ENCODE data around the gene UCP3.

UCP3 gene

DNA sequence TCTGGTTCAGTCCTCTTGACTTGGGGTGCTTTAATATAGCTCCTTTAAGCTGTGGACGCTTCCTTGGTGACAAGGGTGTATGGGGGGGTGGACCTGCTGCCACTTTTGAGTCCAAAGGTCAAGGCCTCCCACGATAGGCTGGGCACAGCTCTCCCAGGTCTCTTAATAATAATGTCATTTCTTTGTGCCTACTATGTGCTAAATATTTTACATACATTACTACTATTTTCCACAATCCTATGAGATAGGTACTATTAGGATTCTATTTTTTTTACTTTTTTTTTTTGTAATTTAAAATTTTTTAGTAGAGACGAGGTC, 304 bp upstream of the UCP3 start:
- H3K79me1 ChIP-seq (ENCODE audit: low read length): no peaks in the 10 kb centered on the region
- no peaks in the 10 kb centered on the region for H3K79me2 ChIP-seq (ENCODE audit: control insufficient read depth, insufficient read depth, low read length, poor library complexity)
- no peak overlapping the region for H4K91ac ChIP-seq (ENCODE audit: low read depth, low read length)
- no peaks in the 10 kb centered on the region for H3K4me1 ChIP-seq (ENCODE audit: control insufficient read depth in 1 of 2, insufficient read depth in 2 of 2, low read length in 2 of 2)
- H2BK120ac ChIP-seq (ENCODE audit: insufficient read depth, low read length, poor library complexity): no peak overlapping the region
- H3K9me3 ChIP-seq (ENCODE audit: insufficient read depth, low read depth, low read length): no peaks in the 10 kb centered on the region
- H3K27ac ChIP-seq (ENCODE audit: low read depth, low read length): no peak overlapping the region
- no peak overlapping the region for H4K12ac ChIP-seq (ENCODE audit: low read depth, low read length)
- H3K4me3 ChIP-seq (ENCODE audit: low read depth, low read length): no peak overlapping the region
- H3K18ac ChIP-seq (ENCODE audit: low read length): no peak overlapping the region
- H3K4me2 ChIP-seq (ENCODE audit: low read length): no peak overlapping the region
- no peak for DNase-seq
- H2BK12ac ChIP-seq (ENCODE audit: low read length): no peak overlapping the region
- H3K9ac ChIP-seq (ENCODE audit: low read length): no peak overlapping the region
- no peak overlapping the region for H3K4ac ChIP-seq (ENCODE audit: low read depth, low read length)
- H2AFZ ChIP-seq (ENCODE audit: insufficient read depth, low read length, poor library complexity): no peak overlapping the region
- no peaks in the 10 kb centered on the region for H3K36me3 ChIP-seq (ENCODE audit: control insufficient read depth in 1 of 2, insufficient read depth in 2 of 2, low read length in 2 of 2)
- H2AK5ac ChIP-seq (ENCODE audit: low read length): no peak overlapping the region
- no CpG with 5 or more reads among the region's 3 CpGs for WGBS (ENCODE audit: extremely low coverage, insufficient coverage, insufficient read length)
- H3K27me3 ChIP-seq (ENCODE audit: insufficient read depth, low read length): no peaks in the 10 kb centered on the region
- H4K8ac ChIP-seq (ENCODE audit: low read depth, low read length): no peak overlapping the region
- H2BK5ac ChIP-seq (ENCODE audit: low read depth, low read length, poor library complexity): no peak overlapping the region
- no peak overlapping the region for H3K14ac ChIP-seq (ENCODE audit: low read length)
- H3K23ac ChIP-seq (ENCODE audit: low read length): no peak overlapping the region

DNA sequence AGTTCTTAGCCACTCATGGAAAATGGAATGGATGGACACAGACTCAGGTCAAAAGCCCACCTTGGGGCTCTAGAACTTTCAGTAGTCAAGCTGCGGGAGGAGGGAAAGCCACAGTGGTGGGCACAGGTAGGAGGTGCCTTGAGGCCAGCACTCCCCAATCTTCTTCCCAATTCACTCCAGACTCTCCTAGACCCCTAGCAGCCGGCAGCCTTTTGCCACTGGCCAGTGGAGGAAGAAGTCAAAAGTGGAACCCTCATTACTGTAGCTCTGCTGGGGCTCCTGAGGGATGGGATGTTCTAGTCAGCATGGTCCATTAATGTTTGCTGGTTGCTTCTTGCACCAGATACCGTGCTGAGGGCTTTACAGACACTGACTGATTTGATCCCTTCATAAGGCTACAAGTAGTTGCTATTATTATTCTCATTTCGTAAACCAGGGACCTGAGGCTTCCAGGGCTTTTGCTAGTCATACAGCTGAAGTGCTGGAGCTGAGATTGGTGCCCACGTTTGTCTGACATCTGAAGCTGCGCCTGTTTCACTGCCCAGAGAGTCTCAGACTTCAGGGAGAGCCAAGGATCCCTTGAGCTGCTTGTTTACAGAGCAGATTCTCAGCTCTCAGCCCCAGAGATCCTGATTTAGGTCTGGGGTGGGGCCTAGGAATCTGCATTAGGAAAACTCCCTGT, 1.1 kb downstream of the UCP3 start:
- H3K9me3 ChIP-seq (ENCODE audit: insufficient read depth, low read depth, low read length): no peaks in the 10 kb centered on the region
- H3K4me3 ChIP-seq (ENCODE audit: low read depth, low read length): no peak overlapping the region
- H3K4ac ChIP-seq (ENCODE audit: low read depth, low read length): no peak overlapping the region
- H2AK5ac ChIP-seq (ENCODE audit: low read length): no peak overlapping the region
- no peak overlapping the region for H2BK120ac ChIP-seq (ENCODE audit: insufficient read depth, low read length, poor library complexity)
- no peak overlapping the region for H2BK12ac ChIP-seq (ENCODE audit: low read length)
- H3K79me1 ChIP-seq (ENCODE audit: low read length): no peaks in the 10 kb centered on the region
- H3K36me3 ChIP-seq (ENCODE audit: control insufficient read depth in 1 of 2, insufficient read depth in 2 of 2, low read length in 2 of 2): peaks cover 0 to 4% of the 10 kb centered on the region in 2 experiments
- no peak overlapping the region for H2BK5ac ChIP-seq (ENCODE audit: low read depth, low read length, poor library complexity)
- no peak overlapping the region for H2AFZ ChIP-seq (ENCODE audit: insufficient read depth, low read length, poor library complexity)
- no peak overlapping the region for H3K27ac ChIP-seq (ENCODE audit: low read depth, low read length)
- no peak overlapping the region for H4K91ac ChIP-seq (ENCODE audit: low read depth, low read length)
- H3K18ac ChIP-seq (ENCODE audit: low read length): no peak overlapping the region
- H3K4me2 ChIP-seq (ENCODE audit: low read length): no peak overlapping the region
- no CpG with 5 or more reads among the region's 6 CpGs for WGBS (ENCODE audit: extremely low coverage, insufficient coverage, insufficient read length)
- no peaks in the 10 kb centered on the region for H3K79me2 ChIP-seq (ENCODE audit: control insufficient read depth, insufficient read depth, low read length, poor library complexity)
- H4K8ac ChIP-seq (ENCODE audit: low read depth, low read length): no peak overlapping the region
- no peak overlapping the region for H3K23ac ChIP-seq (ENCODE audit: low read length)
- H3K27me3 ChIP-seq (ENCODE audit: insufficient read depth, low read length): no peaks in the 10 kb centered on the region
- H3K4me1 ChIP-seq (ENCODE audit: control insufficient read depth in 1 of 2, insufficient read depth in 2 of 2, low read length in 2 of 2): no peaks in the 10 kb centered on the region
- H4K12ac ChIP-seq (ENCODE audit: low read depth, low read length): no peak overlapping the region
- no peak overlapping the region for H3K14ac ChIP-seq (ENCODE audit: low read length)
- DNase-seq: no peak
- no peak overlapping the region for H3K9ac ChIP-seq (ENCODE audit: low read length)

DNA sequence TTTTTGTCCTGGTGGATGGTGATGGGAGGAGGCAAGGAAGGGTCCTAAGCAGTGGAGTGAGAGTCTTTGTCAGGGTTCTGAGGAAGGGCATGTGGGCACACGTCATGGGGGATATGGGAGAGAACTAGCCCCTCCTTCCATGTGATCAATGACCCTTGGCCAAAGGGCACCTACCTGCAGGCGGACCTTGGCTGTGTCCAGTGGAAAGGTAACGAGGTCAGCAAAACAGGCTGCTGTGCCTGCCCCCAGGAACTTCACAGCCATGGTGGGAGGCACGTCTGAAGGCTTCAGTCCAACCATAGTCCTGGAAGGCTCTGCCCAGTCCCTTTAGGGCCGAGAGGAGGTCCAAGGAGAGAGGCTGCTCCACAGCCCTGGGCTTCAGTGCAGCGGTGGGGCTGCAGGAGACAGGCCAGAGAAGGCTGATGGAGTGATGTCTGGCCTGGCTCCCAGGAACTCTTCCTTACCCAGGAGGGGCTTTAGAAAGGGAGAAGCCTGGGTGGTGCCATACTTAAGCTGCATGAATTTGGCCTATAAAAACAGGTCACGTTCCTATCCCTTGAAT, 2.1 kb downstream of the UCP3 start:
- Histone ChIP-seq H3K9ac (ENCODE audit: low read length) (no peak overlapping the region), H3K18ac (ENCODE audit: low read length) (no peak overlapping the region), H3K4me2 (ENCODE audit: low read length) (no peak overlapping the region), H3K79me2 (ENCODE audit: control insufficient read depth, insufficient read depth, low read length, poor library complexity) (no peaks in the 10 kb centered on the region), H3K9me3 (ENCODE audit: insufficient read depth, low read depth, low read length) (peaks cover 2% of the 10 kb centered on the region), H4K8ac (ENCODE audit: low read depth, low read length) (no peak overlapping the region), H2BK12ac (ENCODE audit: low read length) (no peak overlapping the region), H2AK5ac (ENCODE audit: low read length) (no peak overlapping the region), H3K4me3 (ENCODE audit: low read depth, low read length) (no peak overlapping the region), H4K91ac (ENCODE audit: low read depth, low read length) (no peak overlapping the region), H3K4ac (ENCODE audit: low read depth, low read length) (no peak overlapping the region), H4K12ac (ENCODE audit: low read depth, low read length) (no peak overlapping the region), H2BK5ac (ENCODE audit: low read depth, low read length, poor library complexity) (no peak overlapping the region), H3K23ac (ENCODE audit: low read length) (no peak overlapping the region), H3K36me3 (ENCODE audit: control insufficient read depth in 1 of 2, insufficient read depth in 2 of 2, low read length in 2 of 2) (peaks cover 0 to 4% of the 10 kb centered on the region in 2 experiments), H3K27me3 (ENCODE audit: insufficient read depth, low read length) (no peaks in the 10 kb centered on the region), H2BK120ac (ENCODE audit: insufficient read depth, low read length, poor library complexity) (no peak overlapping the region), H2AFZ (ENCODE audit: insufficient read depth, low read length, poor library complexity) (no peak overlapping the region), H3K14ac (ENCODE audit: low read length) (no peak overlapping the region), H3K79me1 (ENCODE audit: low read length) (no peaks in the 10 kb centered on the region), H3K4me1 (ENCODE audit: control insufficient read depth in 1 of 2, insufficient read depth in 2 of 2, low read length in 2 of 2) (no peaks in the 10 kb centered on the region), H3K27ac (ENCODE audit: low read depth, low read length) (no peak overlapping the region)
- DNase-seq: no peak
- no CpG with 5 or more reads among the region's 7 CpGs for whole genome bisulfite sequencing (ENCODE audit: extremely low coverage, insufficient coverage, insufficient read length)

DNA sequence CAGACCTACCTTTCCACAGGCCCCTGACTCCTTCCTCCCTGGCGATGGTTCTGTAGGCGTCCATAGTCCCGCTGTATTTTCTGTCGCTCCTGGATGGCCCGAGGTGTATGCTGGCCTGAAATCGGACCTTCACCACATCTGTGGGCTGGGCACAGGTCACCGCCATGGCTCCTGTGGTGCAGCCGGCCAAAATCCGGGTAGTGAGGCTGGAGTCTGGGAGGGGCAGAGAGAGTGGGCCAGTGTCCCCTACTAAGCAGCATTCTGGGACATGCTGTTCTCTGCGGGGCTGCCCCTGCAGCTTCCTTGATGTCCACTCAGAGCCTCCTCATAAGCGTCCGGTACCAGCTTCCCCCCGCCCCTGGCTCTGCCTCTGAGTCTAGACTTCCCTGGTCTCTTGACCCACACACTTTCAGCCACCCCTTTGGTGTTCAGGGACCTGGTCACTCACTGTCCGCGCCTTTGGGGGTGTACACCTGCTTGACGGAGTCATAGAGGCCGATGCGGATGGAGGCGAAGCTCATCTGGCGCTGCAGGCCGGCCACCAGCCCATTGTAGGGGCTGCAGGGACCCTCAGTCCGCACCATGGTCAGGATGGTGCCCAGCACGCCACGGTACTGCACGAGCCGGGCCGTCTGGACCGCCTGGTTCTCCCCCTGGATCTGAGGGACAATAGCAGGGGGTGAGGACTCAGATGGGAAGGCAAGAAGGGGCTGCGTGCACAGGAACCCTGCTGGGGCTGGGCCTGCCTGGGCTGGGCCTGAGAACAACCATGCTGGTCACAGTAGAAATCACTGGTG, 3.0 kb downstream of the UCP3 start:
- H4K8ac ChIP-seq (ENCODE audit: low read depth, low read length): no peak overlapping the region
- no peak overlapping the region for H2AFZ ChIP-seq (ENCODE audit: insufficient read depth, low read length, poor library complexity)
- no peaks in the 10 kb centered on the region for H3K27me3 ChIP-seq (ENCODE audit: insufficient read depth, low read length)
- no peaks in the 10 kb centered on the region for H3K79me2 ChIP-seq (ENCODE audit: control insufficient read depth, insufficient read depth, low read length, poor library complexity)
- H3K79me1 ChIP-seq (ENCODE audit: low read length): no peaks in the 10 kb centered on the region
- no peak overlapping the region for H3K27ac ChIP-seq (ENCODE audit: low read depth, low read length)
- H3K9me3 ChIP-seq (ENCODE audit: insufficient read depth, low read depth, low read length): peaks cover 2% of the 10 kb centered on the region
- H3K4me2 ChIP-seq (ENCODE audit: low read length): no peak overlapping the region
- no peak overlapping the region for H3K23ac ChIP-seq (ENCODE audit: low read length)
- no peak overlapping the region for H3K4me3 ChIP-seq (ENCODE audit: low read depth, low read length)
- no peak overlapping the region for H2AK5ac ChIP-seq (ENCODE audit: low read length)
- H4K91ac ChIP-seq (ENCODE audit: low read depth, low read length): no peak overlapping the region
- no peak overlapping the region for H2BK12ac ChIP-seq (ENCODE audit: low read length)
- H2BK120ac ChIP-seq (ENCODE audit: insufficient read depth, low read length, poor library complexity): no peak overlapping the region
- H3K18ac ChIP-seq (ENCODE audit: low read length): no peak overlapping the region
- H3K4me1 ChIP-seq (ENCODE audit: control insufficient read depth in 1 of 2, insufficient read depth in 2 of 2, low read length in 2 of 2): no peaks in the 10 kb centered on the region
- WGBS (ENCODE audit: extremely low coverage, insufficient coverage, insufficient read length): no CpG with 5 or more reads among the region's 29 CpGs
- no peak overlapping the region for H2BK5ac ChIP-seq (ENCODE audit: low read depth, low read length, poor library complexity)
- H3K36me3 ChIP-seq (ENCODE audit: control insufficient read depth in 1 of 2, insufficient read depth in 2 of 2, low read length in 2 of 2): peaks cover 0 to 6% of the 10 kb centered on the region in 2 experiments
- H4K12ac ChIP-seq (ENCODE audit: low read depth, low read length): no peak overlapping the region
- H3K14ac ChIP-seq (ENCODE audit: low read length): no peak overlapping the region
- H3K4ac ChIP-seq (ENCODE audit: low read depth, low read length): no peak overlapping the region
- DNase-seq: no peak
- no peak overlapping the region for H3K9ac ChIP-seq (ENCODE audit: low read length)

All from trophoblast cell (in vitro differentiated cells and primary cell).